Fibroblast of lung (primary cell): ENCODE results near the gene TOX4.

Experiments
- EZH2 ChIP-seq: IDR thresholded peaks from 2 replicates; pipeline ENCODE4 v1.5.1; 2012; ENCODE audit warnings: low read length, control low read depth, mild to moderate bottlenecking; ENCODE audit errors: missing control alignments
- TF ChIP-seq, protein P1 (sequence below), 2 donors: IDR thresholded peaks in 1 of 2; conservative IDR thresholded peaks in 1 of 2; 1 replicate in 1 of 2; 2 replicates in 1 of 2; pipeline ENCODE4 v1.5.1; 2011 to 2012; ENCODE audit warnings: low read length in 2 of 2, control low read depth in 1 of 2, inconsistent platforms in 1 of 2, low read depth in 1 of 2, mild to moderate bottlenecking in 1 of 2

DNA sequence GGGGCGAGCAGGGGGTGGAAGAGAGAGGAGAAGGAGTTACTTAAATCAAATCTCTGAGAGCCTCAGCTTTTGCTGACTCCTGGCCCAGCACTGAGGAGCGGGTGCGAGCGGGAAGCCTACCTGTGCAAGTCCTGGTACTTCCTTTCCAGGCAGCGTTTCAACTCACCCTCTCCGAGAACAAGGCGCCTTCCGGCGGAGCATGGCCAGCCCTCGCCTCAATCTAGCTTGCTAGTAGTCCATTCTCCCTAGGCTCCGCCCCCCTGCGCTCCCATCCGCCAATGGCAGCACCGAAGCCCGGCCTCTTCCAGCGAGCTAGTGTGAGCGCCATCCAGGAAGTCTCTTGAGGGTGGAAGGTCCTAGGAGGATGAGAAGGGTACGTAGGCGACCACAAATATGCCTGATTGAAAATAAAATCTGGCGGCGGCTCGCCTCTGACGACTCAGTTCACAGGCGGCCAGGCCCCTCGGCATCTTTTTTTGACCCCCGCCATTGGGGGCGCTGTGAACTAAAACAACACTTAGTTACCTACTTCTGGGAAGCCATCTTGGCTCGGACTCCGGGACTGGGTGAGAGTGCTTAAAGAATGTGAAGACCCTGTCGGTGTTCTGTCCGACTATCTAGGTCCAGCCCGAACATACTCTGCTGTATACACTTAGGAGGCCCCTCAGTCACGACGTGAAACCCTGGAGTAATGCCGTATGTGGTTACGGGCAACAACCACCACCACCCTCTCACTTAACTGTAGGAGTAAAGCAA, 20.9 kb upstream of the TOX4 start, which contains the start of gene CHD8:
- TF ChIP-seq, protein P1, sequence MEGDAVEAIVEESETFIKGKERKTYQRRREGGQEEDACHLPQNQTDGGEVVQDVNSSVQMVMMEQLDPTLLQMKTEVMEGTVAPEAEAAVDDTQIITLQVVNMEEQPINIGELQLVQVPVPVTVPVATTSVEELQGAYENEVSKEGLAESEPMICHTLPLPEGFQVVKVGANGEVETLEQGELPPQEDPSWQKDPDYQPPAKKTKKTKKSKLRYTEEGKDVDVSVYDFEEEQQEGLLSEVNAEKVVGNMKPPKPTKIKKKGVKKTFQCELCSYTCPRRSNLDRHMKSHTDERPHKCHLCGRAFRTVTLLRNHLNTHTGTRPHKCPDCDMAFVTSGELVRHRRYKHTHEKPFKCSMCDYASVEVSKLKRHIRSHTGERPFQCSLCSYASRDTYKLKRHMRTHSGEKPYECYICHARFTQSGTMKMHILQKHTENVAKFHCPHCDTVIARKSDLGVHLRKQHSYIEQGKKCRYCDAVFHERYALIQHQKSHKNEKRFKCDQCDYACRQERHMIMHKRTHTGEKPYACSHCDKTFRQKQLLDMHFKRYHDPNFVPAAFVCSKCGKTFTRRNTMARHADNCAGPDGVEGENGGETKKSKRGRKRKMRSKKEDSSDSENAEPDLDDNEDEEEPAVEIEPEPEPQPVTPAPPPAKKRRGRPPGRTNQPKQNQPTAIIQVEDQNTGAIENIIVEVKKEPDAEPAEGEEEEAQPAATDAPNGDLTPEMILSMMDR (conservative IDR thresholded peaks at IDR 0.05 in 1 of 2, IDR thresholded peaks at IDR 0.05 in 1 of 2; ENCODE audit: low read depth in 1 of 2, low read length in 2 of 2): peak; percentile 36 to 56
- no peak for TF ChIP-seq EZH2
